GM19240 (cell line): Measurements from ENCODE around the gene CELF4.
"Not testable (repeated sequence)": the region's sequence is repeated elsewhere in the genome, so short reads cannot be mapped to it uniquely, and the experiment has no call there.

Experiments used
- DNase-seq: peaks from one replicate; pipeline ENCODE4 v3.0.0; 2011; ENCODE audit warnings: low spot score; ENCODE audit not compliant: insufficient read length

CELF4 gene

DNA sequence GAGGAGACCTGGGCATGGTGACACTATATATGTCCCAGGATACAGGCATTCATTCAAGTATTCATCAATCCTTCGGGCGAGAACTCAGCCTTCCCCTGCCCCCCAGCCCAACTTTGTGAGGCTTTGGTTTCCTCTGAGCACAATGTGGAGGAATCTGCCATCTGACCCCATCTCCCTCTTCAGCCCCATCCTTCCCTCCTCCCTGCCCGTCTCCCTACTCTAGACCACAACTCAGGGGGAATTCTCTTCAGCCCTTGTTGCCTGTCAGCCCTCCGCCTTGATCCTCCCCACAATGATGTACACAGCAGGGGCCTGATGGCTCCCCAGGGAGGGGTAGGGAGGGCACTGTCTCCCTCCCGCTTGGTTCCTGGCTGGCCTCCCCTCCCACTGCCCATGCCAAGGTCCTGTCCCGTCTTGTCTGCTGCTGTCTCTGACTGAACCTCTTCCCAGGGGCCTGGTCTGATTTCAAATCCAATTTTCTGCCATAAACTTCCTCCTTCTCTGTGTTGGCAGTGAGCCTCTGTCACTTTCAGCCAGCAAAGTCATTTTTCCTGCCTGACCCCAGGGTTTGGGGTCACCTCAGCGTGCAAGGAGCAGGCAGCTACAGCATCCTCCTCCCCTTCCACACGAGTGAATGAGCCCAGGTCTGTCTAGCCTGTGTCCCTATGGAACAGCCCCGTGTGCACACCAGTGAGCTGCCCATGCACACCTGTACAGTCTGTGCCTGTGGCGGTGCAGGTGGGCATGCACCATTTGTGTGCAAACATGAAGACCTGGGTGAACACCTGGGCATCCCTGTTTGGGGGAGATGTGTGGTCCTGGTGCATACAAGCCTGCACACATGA lies 197.3 kb downstream of the CELF4 start:
- no peak for DNase-seq

DNA sequence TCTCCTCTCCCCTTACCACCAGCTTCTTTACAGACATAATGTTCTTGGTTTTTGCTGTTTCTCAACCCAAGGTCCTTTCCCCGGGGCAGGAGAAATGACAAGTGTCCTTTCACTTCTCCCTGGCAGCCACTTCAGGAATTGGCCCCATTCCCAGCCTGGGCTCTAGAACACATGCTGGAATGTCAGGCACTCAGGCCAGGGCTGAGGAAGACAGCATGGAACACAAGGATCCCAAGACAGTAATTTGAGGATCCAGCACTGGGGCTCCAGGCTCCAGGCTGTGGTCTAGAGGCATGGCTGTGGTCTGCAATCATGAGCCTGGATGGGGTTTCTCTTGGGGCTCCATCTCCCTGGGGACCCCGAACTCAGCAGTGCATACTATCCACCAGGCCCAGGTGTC lies 201.4 kb downstream of the CELF4 start:
- DNase-seq, result no peak

DNA sequence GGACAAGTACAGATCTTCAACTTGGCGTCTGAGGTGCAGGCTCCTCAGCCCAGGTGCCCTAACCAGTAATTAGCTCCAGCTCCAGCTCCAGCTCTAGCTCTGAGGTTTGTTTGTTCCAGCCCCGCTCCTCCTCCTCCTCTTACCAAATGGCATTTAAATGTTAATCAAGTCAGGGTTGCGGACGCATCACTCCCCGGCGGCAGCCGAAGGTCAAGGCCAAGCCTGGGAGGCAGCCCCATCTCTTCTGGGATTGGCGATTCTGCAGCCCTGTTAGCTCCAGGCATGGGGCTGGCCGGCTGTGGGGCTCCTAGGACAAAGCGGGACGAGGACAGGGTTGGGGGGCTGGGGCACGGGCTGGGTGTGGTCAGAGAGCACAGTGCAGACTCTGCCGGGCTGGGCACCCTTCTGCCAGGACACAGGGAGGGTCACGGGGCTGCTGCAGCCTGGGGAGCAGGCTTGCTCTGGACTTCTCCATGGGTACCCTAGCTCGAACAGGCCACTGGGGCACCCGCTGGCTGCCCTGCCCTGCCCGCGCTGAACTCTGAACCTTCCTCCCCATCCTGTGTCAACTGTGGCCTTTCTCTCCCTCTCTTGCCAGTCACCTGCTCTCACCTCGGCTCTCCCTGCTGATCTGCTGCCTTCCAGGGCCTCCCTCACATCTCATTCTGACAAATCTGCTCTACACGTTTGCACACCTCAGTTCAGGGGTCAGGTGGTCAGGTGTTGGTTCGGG lies 203.3 kb downstream of the CELF4 start:
- DNase-seq, result no peak

DNA sequence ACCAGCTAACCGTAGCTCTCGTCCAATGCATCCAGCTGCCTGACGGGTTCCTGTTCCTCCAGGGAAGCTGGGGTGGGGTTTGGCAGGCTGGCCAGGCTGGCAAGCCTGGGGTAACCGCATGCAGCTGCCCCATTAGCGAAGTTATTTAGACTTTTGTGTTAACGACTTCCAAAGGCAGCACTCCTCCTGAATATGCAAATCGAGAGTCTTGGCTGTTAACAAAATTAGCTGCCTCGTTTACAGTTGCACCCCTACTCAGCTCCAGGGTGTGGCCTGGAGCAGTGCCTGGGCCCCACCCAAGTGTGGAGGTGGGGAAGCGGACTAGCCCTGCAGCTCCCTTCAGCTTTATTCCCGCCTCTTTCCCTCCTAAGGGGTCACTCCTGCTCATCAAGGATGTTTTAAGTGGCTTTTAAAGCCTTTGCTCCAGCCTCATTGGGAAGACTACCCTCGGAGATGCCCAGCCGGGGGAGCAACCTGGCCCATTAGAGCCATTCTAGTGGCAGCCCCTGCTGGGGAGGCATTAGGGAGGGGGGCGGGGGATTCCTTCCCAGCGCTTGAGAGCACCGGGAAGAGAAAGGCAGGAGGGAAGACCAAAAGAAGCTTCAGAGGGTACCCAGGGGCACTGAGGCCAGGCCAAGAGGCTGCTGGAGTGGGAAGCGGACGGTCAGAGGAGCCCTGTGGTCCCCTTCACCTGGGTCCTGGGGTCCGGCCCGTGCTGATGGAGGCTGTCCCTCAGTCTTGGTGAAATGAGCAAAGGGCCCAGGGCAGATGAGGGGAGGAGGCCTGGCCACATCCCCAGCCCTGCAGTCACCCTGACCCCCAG lies 204.1 kb downstream of the CELF4 start:
- DNase-seq, result no peak

DNA sequence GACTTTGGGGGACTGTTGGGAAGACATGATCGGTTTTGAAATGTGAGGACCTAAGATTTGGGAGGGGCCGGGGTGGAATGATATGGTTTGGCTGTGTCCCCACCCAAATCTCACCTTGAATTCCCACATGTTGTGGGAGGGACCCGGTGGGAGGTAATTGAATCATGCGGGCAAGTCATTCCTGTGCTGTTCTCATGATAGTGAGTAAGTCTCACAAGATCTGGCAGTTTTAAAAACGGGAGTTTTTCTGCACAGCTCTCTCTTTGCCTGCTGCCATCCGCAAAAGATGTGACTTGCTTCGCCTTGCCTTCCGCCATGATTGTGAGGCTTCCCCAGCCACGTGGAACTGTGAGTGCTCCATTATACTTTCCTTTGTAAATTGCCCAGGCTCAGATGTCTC lies 207.5 kb downstream of the CELF4 start:
- not testable (repeated sequence) for DNase-seq

DNA sequence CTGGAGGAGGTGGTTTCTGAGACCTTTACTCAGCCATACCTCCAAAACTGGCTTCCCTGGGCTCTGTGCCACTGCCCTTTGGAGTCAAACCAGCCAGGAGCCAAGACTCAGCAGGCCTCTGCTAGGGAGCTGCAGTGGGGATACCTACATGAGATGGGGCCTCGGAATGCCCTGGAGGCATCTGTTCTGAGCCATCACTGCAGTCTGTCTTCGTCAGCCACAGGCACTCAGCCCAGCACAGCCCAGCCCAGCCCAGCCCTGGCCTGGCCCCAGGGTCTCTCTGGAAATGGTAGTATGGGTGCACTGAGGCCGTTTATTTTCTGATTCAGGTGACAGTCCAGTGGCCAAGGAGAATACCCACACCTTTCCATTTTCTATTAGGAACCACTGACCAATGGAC lies 209.8 kb downstream of the CELF4 start:
- no peak for DNase-seq

DNA sequence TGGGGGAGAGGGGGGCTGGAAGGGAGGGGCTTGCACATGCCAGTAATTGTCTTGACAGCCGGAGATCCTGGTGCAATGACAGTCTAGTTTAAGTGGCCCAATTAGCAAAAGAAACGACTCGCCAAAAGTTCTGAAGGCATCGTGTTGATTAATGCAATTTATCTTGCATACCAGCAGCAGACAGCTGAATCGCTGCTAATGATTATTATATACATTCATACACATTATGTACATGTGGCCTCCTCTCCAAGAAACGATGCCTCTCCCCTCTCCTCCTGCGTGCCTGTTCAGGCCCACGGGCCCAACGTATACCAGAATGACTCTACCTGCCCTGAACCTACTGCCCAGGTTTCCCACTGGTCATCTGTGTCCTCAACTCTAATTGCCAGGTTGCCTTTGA lies 214.5 kb downstream of the CELF4 start:
- DNase-seq, result no peak

DNA sequence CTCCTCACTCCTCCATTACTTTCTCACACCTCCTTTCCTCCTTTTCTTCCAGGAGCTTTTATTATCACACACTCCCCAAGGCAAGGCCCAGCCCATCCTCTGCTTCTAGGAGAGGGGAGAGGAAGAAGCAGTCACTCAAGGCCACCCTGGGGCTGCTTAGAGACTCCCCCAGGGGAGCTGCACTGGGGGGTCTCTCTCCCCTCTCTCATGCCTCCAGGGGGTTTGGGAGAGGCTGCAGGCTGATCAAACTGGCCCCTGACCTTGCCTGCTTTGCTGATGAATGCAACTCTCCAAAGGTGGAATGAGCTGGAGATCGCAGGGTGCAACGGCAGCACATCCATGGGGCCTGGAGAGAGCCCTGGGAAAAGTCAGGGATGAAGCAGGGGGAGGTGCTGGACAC lies 216.9 kb downstream of the CELF4 start:
- DNase-seq, result no peak

DNA sequence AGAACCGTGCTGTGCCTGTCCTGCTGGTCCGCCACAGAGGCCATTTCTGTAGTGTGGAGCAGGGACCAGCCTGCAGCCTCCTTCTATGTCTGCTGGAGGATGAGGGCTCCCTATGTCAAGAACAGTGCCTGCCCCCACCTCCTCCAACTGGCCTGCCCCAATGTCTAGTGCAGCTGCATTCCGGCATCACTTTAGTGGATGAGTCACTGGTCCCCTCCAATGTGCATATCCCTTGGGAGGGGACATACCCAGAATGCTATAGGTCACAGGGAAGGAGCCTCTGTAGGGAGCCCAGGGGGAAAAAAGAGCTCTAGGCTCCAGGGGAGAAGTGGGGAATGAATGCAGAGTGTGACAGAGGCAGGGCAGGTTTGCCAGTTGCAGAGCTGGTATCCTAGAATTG lies 219.6 kb downstream of the CELF4 start:
- no peak for DNase-seq

DNA sequence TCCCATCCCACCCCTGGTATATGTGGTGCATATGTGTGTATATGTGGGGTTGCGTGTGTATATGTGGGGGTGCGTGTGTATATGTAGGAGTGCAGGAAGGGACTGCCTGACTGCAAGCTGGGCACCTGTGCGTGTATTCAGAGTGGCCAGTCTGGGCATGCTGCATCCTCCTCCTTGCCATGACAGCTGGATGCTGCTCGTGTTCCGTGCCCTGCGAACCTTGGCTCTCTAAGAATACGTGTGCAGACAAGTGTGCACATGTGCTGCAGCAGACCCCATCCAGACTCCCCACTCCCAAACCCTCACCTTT lies 222.1 kb downstream of the CELF4 start:
- DNase-seq, result no peak

DNA sequence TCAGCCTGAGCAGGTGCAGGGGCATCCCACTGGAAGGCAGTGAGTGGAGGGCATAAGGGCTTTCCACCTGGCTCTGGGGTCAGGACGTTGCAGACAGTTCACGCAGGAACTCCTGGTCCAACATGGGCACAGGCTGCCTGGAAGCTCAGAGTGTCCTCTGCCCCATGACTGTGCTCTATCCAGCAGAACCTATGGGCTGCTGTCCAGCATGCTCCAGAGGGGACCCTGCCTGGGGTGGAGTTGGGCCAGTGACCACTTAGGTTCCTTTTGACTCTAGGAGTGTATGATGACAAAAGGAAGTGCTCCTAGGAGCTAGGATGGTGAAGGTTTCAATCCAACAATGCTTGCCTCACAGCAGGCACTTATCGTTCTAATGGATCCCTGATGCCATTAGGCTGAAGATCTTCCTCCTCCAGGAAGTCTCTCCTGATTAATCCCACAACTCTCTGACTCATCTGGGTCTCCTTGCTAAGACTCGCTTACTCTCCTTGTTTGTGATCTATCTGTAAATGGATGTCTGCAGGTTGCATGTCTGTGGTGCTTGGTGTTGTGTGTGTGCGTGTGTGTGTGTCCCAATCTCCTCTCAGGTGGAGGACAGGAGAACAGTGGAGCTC lies 224.0 kb downstream of the CELF4 start:
- no peak for DNase-seq

DNA sequence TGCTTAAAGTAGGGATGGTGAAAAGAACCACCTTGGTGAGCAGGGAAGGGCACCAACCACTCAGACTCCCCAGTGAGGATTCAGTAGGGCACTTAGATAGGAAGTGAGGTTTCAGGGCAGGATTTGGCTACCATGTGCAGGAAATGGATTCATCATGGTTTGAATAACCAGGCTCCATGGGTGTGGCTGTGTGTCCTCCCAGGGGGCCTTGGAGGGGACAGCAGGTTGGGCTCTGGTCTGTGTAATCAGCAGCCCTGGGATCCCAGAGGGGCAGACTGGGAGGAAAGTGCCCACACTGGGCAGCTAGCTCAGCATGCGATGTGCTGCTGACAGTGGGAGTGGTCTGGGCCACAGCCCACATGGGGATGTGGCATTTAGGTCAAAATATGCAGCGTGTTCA lies 224.6 kb downstream of the CELF4 start:
- DNase-seq, result no peak

DNA sequence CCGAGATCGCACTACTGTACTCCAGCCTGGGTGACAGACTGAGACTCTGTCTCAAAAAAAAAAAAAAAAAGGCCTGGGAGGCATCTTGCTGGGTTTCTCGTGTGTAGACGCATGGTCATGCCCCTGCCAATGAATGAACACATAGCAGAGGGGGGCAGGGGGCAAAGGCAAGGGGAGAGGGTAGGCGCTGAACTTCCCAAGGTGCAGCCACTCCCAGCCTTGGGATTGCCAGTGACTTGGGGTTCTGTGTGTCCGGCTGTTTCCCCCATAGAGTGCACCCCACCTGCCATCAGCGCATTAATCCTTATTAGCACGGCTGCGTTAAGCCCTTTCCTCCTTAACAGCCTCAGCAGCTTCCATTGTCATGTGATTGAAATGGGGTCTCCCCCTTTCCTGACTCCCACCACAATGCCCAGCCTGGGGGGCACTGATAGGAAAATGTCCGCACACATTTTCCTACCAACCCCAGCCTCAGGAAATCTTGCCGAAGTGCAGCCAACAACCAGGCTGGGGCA lies 225.8 kb downstream of the CELF4 start:
- no peak for DNase-seq

DNA sequence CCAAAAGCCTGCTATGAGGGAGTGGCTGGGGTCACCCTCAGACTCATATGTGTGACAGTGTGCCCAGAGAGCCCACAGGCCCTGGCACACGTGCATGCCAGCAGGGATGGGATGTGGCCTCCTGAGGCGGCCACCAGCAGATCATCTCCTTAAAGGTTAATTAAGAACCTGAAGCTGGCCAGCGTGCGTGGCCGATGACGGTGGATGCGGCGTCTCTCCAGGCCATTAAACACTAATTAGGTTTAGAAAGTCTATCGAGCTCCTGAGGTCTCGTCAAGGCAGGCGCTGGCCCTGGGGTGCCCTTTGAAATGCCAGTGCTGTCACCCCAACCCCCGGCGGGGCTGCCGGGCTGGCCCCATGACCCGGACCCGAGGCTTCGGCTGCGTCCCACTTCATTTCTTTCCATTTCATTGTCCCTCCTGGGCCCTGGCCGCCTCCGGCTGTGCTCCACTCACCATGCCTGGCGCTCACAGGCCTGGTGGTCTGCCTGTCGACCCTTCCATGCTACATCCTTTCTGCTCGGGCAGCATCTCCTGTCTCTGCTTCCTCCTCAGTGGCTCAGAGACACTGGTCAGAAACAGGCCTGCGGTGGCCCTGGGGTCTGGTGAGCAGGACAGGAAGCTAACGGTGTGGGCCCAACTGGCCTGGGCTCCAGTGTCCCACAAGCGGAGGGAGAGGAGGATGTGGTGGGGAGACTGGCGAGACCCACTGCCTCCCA lies 228.9 kb downstream of the CELF4 start:
- no peak for DNase-seq

DNA sequence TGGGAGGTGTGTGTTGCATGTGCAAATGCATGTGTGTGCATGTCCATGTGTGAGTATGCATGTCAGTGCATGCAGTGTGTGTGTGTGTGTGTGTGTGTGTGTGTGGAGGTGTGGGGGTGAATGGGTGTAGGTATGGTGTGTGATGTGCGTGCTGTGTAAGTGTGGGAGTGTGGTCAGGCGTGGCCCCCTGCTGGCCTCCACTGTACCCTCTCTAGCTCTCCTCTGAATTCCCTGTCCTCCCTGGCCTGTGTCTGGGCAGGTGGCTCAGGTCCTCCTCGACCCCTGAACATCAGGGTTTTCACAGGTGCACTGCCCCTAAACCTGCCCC lies 230.2 kb downstream of the CELF4 start:
- no peak for DNase-seq

DNA sequence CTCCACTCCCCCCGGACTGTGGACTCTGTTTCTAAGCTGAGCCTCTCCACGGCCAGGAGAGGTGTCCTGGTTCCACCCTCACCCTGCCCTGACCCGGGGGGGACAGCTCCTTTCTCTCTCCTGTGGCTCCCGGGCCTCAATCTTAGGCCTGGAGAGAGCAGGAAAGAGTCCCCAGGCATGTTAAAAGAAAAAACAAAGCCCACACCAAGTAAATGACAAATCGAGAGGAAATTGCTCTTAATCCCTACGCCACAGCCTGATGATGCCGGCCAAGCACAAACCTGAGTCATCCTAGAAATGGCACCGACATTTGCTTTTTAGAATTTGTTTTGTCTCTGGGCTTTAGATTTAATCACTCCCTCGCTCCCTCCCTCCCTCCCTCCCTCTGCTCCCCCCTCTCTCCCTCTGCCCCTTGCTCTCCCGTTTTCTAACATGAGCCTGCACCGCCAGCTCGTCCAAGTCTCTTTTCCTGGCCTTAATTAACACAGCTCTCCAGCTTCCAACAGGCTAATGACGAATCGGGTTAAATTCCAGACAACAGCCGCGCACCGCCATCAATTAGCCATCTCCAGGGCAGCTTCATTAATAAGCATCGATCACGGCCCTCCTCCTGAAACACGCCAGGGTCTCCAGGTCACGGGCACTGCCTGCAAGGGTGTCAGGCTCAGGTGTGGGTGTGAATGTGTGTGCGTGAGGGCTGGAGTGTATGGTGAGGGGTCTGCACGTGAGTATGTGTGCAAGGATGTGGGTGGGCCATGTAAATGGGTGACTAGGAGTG lies 230.8 kb downstream of the CELF4 start:
- DNase-seq, result no peak

DNA sequence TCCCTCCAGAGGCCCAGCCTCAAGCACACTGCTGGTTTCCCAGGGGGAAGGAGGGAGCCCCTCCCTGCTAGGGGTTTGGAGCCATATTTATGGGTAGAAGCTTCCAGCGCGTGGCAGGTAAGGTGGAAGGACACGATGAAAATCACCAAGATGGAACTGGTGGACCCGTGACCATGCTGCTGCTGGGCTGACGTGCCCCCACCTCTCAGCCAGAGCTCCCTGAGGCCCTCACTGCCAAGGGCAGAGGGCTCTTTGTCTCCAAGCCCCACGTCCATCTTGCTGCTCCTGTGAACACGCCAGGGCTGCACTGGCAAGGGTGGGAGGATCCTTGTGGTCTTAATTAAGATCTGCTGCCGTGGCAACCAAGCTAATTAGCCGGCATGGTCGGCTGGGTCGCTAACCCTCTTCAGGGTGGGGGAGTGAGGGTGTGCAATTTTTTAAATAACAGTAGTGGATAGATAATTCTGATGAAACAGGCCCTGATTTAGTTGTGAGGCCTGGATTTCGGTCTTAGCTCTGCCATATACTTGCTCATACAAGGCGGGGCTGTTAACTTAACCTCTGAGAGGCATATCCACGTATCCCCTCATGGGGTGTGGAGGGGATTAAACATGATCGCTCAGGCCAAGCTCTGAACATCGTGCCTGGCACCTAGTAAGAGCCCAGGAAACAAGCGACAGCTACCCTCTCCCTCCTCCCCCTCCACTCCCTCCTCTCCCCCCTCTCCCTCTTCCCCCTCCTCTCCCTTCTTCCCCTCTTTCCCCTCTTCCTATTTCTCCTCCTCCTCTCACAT lies 232.8 kb downstream of the CELF4 start:
- DNase-seq, result no peak

DNA sequence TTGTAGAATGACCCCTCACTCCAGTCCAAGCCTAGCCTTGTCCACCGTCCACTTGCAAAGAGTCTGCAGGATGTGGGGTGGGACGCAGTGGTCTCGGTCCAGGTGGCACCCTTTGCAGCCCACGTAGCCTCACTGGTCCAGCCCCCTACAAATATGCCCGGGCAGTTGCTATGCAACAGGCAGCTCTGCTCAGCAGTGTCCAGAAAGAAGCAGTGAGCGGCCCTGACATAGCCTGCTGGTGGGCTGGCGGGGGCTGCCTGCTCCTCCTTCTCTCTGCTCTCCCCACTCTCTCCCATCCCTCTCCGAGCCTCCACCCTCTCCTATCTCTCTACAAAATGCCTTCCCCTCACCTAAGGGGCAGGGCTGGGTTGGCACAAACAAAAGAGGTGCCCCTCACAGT lies 233.4 kb downstream of the CELF4 start:
- no peak for DNase-seq

DNA sequence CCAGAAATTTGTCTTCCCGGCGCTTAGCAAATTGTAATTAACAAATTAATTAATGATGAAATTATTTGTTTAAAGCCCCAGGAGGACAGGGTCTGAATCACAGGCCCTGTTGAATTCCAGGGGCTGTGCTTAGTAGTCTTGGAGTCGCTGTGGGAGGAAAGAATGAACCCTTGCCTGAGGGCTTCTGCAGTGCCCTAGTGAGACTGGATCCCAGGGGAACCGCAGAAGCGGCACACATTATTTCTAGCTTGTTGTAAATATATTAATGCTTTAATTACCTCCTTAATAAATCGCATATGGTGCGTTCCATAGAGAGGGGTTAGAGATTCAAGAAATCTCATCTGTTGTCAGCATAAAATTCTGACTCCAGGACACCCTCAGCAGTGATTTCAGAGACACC lies 235.4 kb downstream of the CELF4 start:
- no peak for DNase-seq
